GM18517 (cell line): ENCODE results near the gene CNTNAP3B.
"Not testable (repeated sequence)": the region's sequence is repeated elsewhere in the genome, so short reads cannot be mapped to it uniquely, and the experiment has no call there.

ENCODE experiments used
- ATAC-seq: cut with Tn5 transposase; IDR thresholded peaks from one replicate; pipeline ENCODE4 v1.9.1; 2021; ENCODE audit warnings: mild to moderate bottlenecking, moderate library complexity; ENCODE audit not compliant: unreplicated experiment

The CNTNAP3B gene

GRCh38 chr9:41977965-41978600 lies 151.1 kb downstream of the CNTNAP3B start:
- not testable (repeated sequence) for ATAC-seq

- ATAC-seq: not testable (repeated sequence)
Observed at GRCh38 chr9:41974906-41975305, 154.3 kb downstream of the CNTNAP3B start.

GRCh38 chr9:41953007-41953406 lies 176.2 kb downstream of the CNTNAP3B start:
- not testable (repeated sequence) for ATAC-seq

GRCh38 chr9:41941738-41942137 lies 187.5 kb downstream of the CNTNAP3B start:
- not testable (repeated sequence) for ATAC-seq

- not testable (repeated sequence) for ATAC-seq
Observed at GRCh38 chr9:41938143-41938542, 191.1 kb downstream of the CNTNAP3B start.

GRCh38 chr9:41935727-41936126 lies 193.5 kb downstream of the CNTNAP3B start:
- not testable (repeated sequence) for ATAC-seq

GRCh38 chr9:41929172-41929571 lies 200.1 kb downstream of the CNTNAP3B start:
- ATAC-seq: not testable (repeated sequence)

- not testable (repeated sequence) for ATAC-seq
Observed at GRCh38 chr9:41917374-41917773, 211.9 kb downstream of the CNTNAP3B start.

- not testable (repeated sequence) for ATAC-seq
Observed at GRCh38 chr9:41905488-41905887, 223.7 kb downstream of the CNTNAP3B start.

- not testable (repeated sequence) for ATAC-seq
Observed at GRCh38 chr9:41902762-41903161, 226.5 kb downstream of the CNTNAP3B start.

GRCh38 chr9:41898720-41899343 lies 230.4 kb downstream of the CNTNAP3B start:
- not testable (repeated sequence) for ATAC-seq

GRCh38 chr9:41874557-41874956 lies 254.7 kb downstream of the CNTNAP3B start:
- not testable (repeated sequence) for ATAC-seq

GRCh38 chr9:41855422-41855821 lies 273.8 kb downstream of the CNTNAP3B start:
- not testable (repeated sequence) for ATAC-seq

- ATAC-seq: not testable (repeated sequence)
Observed at GRCh38 chr9:41851848-41852740, 277.1 kb downstream of the CNTNAP3B start.

GRCh38 chr9:41847829-41848228 lies 281.4 kb downstream of the CNTNAP3B start:
- not testable (repeated sequence) for ATAC-seq
